HEK293 (cell line): ENCODE results near the gene KCTD7.
"Not testable (repeated sequence)": the region's sequence is repeated elsewhere in the genome, so short reads cannot be mapped to it uniquely, and the experiment has no call there.

Experiments
- CTCF ChIA-PET: fragments of 350-600 bp; formaldehyde crosslinking; extraction: SDS; loops from one replicate; lab custom pipeline; 2021; ENCODE audit warnings: antibody characterized with exemption; lab: Yijun Ruan, JAX
- POLR2A ChIA-PET: fragments of 300-600 bp; formaldehyde crosslinking; extraction: SDS; loops from one replicate; lab custom pipeline; 2020; ENCODE audit warnings: antibody characterized with exemption, inconsistent platforms; lab: Yijun Ruan, JAX
- H3K27ac ChIP-seq: fragments of 200-500 bp; sonication (Bioruptor generic); 2 replicates; pipeline ENCODE4 v1.5.1; 2014; ENCODE audit warnings: low read depth, low read length, control low read depth, inconsistent platforms; ENCODE audit errors: extremely low read depth
- H3K36me3 ChIP-seq, 2 experiments: fragments of 200-500 bp in 1 of 2; sonication (Bioruptor generic) in 1 of 2; 1 replicate in 1 of 2; 2 replicates in 1 of 2; pipeline ENCODE4 v1.5.1; 2014 to 2017; ENCODE audit warnings: inconsistent platforms in 2 of 2, low read length in 2 of 2; ENCODE audit not compliant: control insufficient read depth in 2 of 2, insufficient read depth in 1 of 2
- H3K4me1 ChIP-seq: fragments of 200-500 bp; sonication (Bioruptor generic); 2 replicates; pipeline ENCODE4 v1.5.1; 2014; ENCODE audit warnings: mild to moderate bottlenecking, low read length, inconsistent platforms; ENCODE audit not compliant: control insufficient read depth, insufficient read depth
- H3K4me3 ChIP-seq: 2 replicates; pipeline ENCODE4 v1.5.1; 2011; ENCODE audit warnings: low read depth, mild to moderate bottlenecking, control low read depth, low read length, moderate library complexity
- H3K9me3 ChIP-seq: fragments of 200-500 bp; sonication (Bioruptor generic); 2 replicates; pipeline ENCODE4 v1.5.1; 2014; ENCODE audit warnings: low read depth, low read length, inconsistent platforms; ENCODE audit not compliant: control insufficient read depth, insufficient read depth
- EGR2 ChIP-seq: fragments of 450-650 bp; formaldehyde crosslinking; IDR thresholded peaks from 2 replicates; pipeline ENCODE4 v1.5.1; 2016; ENCODE audit warnings: low read depth, missing biosample characterization, missing genetic modification characterization
- KLF9 ChIP-seq: fragments of 450-650 bp; formaldehyde crosslinking; IDR thresholded peaks from 2 replicates; pipeline ENCODE4 v1.5.1; 2016; ENCODE audit warnings: missing biosample characterization, missing genetic modification characterization, low read depth
- OSR2 ChIP-seq: fragments of 450-650 bp; formaldehyde crosslinking; IDR thresholded peaks from 2 replicates; pipeline ENCODE4 v1.5.1; 2016; ENCODE audit warnings: missing biosample characterization, missing genetic modification characterization
- PATZ1 ChIP-seq: fragments of 450-650 bp; formaldehyde crosslinking; IDR thresholded peaks from 2 replicates; pipeline ENCODE4 v1.5.1; 2016; ENCODE audit warnings: missing biosample characterization, missing genetic modification characterization
- PBX3 ChIP-seq: sonication (generic); formaldehyde crosslinking; IDR thresholded peaks from 2 replicates; pipeline ENCODE4 v1.8.1; 2022; ENCODE audit warnings: mild to moderate bottlenecking, moderate library complexity, missing genetic modification reagents
- ZBTB20 ChIP-seq: fragments of 450-650 bp; formaldehyde crosslinking; IDR thresholded peaks from 2 replicates; pipeline ENCODE4 v1.5.1; 2016; ENCODE audit warnings: missing biosample characterization, missing genetic modification characterization
- ZBTB26 ChIP-seq: fragments of 450-650 bp; formaldehyde crosslinking; optimal IDR thresholded peaks from 2 replicates; pipeline ENCODE3; 2016; ENCODE audit warnings: missing biosample characterization, mild to moderate bottlenecking, missing genetic modification characterization
- ZFHX2 ChIP-seq: fragments of 450-650 bp; formaldehyde crosslinking; conservative IDR thresholded peaks from 2 replicates; pipeline ENCODE4 v1.5.1; 2016; ENCODE audit warnings: missing biosample characterization, missing genetic modification characterization
- ZIC2 ChIP-seq: fragments of 450-650 bp; formaldehyde crosslinking; IDR thresholded peaks from 2 replicates; pipeline ENCODE4 v1.5.1; 2016; ENCODE audit warnings: missing biosample characterization, missing genetic modification characterization
- ZNF623 ChIP-seq: fragments of 450-650 bp; formaldehyde crosslinking; IDR thresholded peaks from 2 replicates; pipeline ENCODE4 v1.5.1; 2016; ENCODE audit warnings: missing biosample characterization, missing genetic modification characterization
- ZNF76 ChIP-seq: fragments of 450-650 bp; formaldehyde crosslinking; IDR thresholded peaks from 2 replicates; pipeline ENCODE4; 2016; ENCODE audit warnings: low read depth, missing biosample characterization, missing genetic modification characterization, borderline replicate concordance
- ZNF777 ChIP-seq: fragments of 450-650 bp; formaldehyde crosslinking; IDR thresholded peaks from 2 replicates; pipeline ENCODE4 v1.5.1; 2017; ENCODE audit warnings: missing biosample characterization, missing genetic modification characterization, borderline replicate concordance
- ZSCAN16 ChIP-seq: fragments of 450-650 bp; formaldehyde crosslinking; IDR thresholded peaks from 2 replicates; pipeline ENCODE4 v1.5.1; 2016; ENCODE audit warnings: missing biosample characterization, missing genetic modification characterization
- ZSCAN5A ChIP-seq: fragments of 450-650 bp; formaldehyde crosslinking; IDR thresholded peaks from 2 replicates; pipeline ENCODE4 v1.5.1; 2016; ENCODE audit warnings: missing biosample characterization, missing genetic modification characterization
- TF ChIP-seq, protein P1 (sequence below): fragments of 450-650 bp; formaldehyde crosslinking; IDR thresholded peaks from 2 replicates; pipeline ENCODE4 v1.5.1; 2017; ENCODE audit warnings: missing biosample characterization, missing genetic modification characterization

KCTD7 gene

DNA sequence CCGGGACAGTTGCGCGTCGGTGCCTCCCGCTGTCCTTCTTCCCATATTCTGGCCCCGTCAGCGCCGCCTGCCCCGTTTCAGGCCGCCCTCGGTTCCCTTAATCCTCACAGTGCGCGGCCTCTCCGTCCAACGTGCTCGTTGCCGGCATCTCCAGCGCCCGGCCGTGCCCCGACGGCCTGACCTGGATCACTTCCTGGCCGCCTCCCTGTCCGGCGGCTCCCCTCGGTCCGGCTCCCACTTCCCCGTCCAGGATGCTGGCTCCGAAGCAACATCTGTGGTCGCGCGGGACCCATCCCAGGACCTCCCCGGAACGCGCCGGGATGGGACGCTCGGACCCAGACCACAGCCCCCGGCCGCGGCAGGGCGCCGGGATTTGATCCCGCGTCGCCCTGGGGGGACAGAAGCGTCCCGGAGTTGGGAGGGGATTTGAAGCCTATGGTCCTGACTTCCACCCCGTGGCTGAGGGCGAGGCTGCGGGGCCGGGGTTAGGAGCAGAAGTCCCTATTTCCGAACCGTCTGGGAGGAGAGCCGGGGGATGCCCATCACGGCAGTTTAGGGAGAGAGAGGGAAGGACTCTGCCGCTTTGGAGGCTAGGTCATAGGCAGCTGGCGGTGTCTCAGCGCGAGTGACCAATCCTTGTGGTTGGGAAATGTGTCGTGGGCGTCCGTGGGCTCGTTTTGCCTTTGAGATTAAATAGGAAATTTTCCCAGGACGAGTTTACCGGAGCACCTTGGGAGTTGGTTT, 53.8 kb downstream of the KCTD7 start:
- no peaks in the 10 kb centered on the region for H3K9me3 ChIP-seq
- H3K4me1 ChIP-seq, result no peaks in the 10 kb centered on the region
- H3K36me3 ChIP-seq, result no peaks in the 10 kb centered on the region; a peak in 1 of 3 replicates
- ChIA-PET POLR2A (interaction anchor here (0.5 to 2.0 kb wide), 4 partner anchors 13 to 162 kb away, joined by 3 to 8 read pairs (median 4); partner anchors contain the start of gene RABGEF1), CTCF (interaction anchor here (1.0 kb wide), 2 partner anchors 12 to 54 kb away, joined by 3 read pairs; partner anchors contain the start of gene KCTD7)
- H3K4me3 ChIP-seq, result peak overlapping the region; percentile 96
- no peak overlapping the region; the same call in 1 of the 2 replicates for H3K27ac ChIP-seq
- 0 out of 2 replicates have a peak, but pooled peaks have one; percentile 11 for TF ChIP-seq PBX3 (CRISPR knock-in tag)
- 0 out of 2 replicates have a peak, but pooled peaks have one; percentile 29 for TF ChIP-seq ZSCAN16
- peak; percentile 89 for TF ChIP-seq ZBTB26 (tag by site-specific recombination)
- no peak for TF ChIP-seq ZNF623 (tag by site-specific recombination)
- TF ChIP-seq ZSCAN5A (tag by site-specific recombination), result 0 out of 2 replicates have a peak, but pooled peaks have one; percentile 6
- 0 out of 2 replicates have a peak, but pooled peaks have one; percentile 9 for TF ChIP-seq ZBTB20 (tag by site-specific recombination)
- peak; percentile 6; the same call in 1 of the 2 replicates for TF ChIP-seq PATZ1 (tag by site-specific recombination)
- TF ChIP-seq KLF9 (tag by site-specific recombination), result 0 out of 2 replicates have a peak, but pooled peaks have one; percentile 9
- TF ChIP-seq ZNF777 (tag by site-specific recombination), result peak; percentile 79; the same call in 1 of the 2 replicates
- 0 out of 2 replicates have a peak, but pooled peaks have one; percentile 12 for TF ChIP-seq EGR2 (tag by site-specific recombination)
- no peak; the same call in 1 of the 2 replicates for TF ChIP-seq ZIC2
- TF ChIP-seq ZFHX2 (tag by site-specific recombination), result peak; percentile 16; the same call in 1 of the 2 replicates
- TF ChIP-seq OSR2, result no peak
- TF ChIP-seq ZNF76, result 0 out of 2 replicates have a peak, but pooled peaks have one; percentile 18
- TF ChIP-seq, protein P1, sequence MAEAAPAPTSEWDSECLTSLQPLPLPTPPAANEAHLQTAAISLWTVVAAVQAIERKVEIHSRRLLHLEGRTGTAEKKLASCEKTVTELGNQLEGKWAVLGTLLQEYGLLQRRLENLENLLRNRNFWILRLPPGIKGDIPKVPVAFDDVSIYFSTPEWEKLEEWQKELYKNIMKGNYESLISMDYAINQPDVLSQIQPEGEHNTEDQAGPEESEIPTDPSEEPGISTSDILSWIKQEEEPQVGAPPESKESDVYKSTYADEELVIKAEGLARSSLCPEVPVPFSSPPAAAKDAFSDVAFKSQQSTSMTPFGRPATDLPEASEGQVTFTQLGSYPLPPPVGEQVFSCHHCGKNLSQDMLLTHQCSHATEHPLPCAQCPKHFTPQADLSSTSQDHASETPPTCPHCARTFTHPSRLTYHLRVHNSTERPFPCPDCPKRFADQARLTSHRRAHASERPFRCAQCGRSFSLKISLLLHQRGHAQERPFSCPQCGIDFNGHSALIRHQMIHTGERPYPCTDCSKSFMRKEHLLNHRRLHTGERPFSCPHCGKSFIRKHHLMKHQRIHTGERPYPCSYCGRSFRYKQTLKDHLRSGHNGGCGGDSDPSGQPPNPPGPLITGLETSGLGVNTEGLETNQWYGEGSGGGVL, result peak; percentile 32; the same call in 1 of the 2 replicates

- peak overlapping the region; percentile 96 for H3K4me3 ChIP-seq
- not testable (repeated sequence) for H3K9me3 ChIP-seq, H3K4me1 ChIP-seq, H3K27ac ChIP-seq, H3K36me3 ChIP-seq
- ChIA-PET CTCF (interaction anchor here (0.6 to 1.0 kb wide), 2 partner anchors 54 to 699 kb away, joined by 3 to 6 read pairs; partner anchors contain the start of gene KCTD7), POLR2A (interaction anchor here (1.8 kb wide), 1 partner anchor 58 kb away, joined by 4 read pairs; the partner anchor contains the start of gene RABGEF1)
Observed at GRCh38 chr7:66683094-66683769, 54.6 kb downstream of the KCTD7 start.
